ENCODE results near the gene APOBEC3C.
"Not testable (repeated sequence)": the region's sequence is repeated elsewhere in the genome, so short reads cannot be mapped to it uniquely, and the experiment has no call there.

- TF ChIP-seq EZH2phosphoT487 (IDR thresholded peaks at IDR 0.05; ENCODE audit: insufficient read depth, low read depth); EZH2 (IDR thresholded peaks at IDR 0.05; ENCODE audit: insufficient read depth, poor library complexity, severe bottlenecking): not testable (repeated sequence)
Measured at GRCh38 chr22:39014723-39015121, 665 bp downstream of the APOBEC3C start.
